Measurements from ENCODE around the gene SLC7A8. TPM values are rescaled to one million over a fixed set of nuclear protein-coding genes. Genes with fewer than 3 reads are reported as not detected.

Gene SLC7A8
- total RNA-seq, 2 experiments from 2014 or later, result 0.76 to 0.93 TPM

GRCh38 chr14:23089498-23090253 lies 93.8 kb downstream of the SLC7A8 start:
- H3K4me1 Mint-ChIP-seq, result peaks cover 39% of the 10 kb centered on the region
- POLR2A ChIA-PET, result interaction anchor here (0.7 kb wide), 1 partner anchor 18 kb away, joined by 3 read pairs; no protein-coding TSS in a partner anchor
- CTCF ChIA-PET, result interaction anchor here (0.9 to 4.4 kb wide), 5 partner anchors 13 to 32 kb away, joined by 3 to 28 read pairs (median 3); no protein-coding TSS in a partner anchor
- H3K36me3 Mint-ChIP-seq (ENCODE audit: low read depth), result peaks cover 64% of the 10 kb centered on the region
- no peaks in the 10 kb centered on the region for H3K27me3 Mint-ChIP-seq
- H3K27ac Mint-ChIP-seq, result no peak overlapping the region
- no peak for DNase-seq
- H3K4me3 Mint-ChIP-seq, result no peak overlapping the region
- H3K9me3 Mint-ChIP-seq, result no peaks in the 10 kb centered on the region

DNA sequence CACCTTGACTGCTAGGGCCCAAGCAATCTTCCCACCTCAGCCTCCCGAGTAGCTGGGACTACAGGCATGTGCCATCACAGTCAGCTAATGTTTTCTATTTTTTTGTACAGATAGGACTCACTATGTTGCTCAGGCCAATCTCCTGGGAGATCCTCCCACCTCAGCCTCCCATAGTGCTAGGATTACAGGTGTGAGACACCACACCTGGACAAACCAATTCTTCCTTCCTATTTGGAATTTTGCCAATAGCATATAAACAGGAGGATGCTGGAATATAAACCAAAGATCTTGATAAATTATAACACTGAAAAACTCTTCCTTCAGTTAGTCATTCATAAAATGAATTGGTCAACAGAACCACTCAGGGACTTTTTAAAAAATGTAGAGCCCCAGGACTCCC lies 96.9 kb downstream of the SLC7A8 start:
- POLR2A ChIA-PET, result interaction anchor here (1.0 to 1.6 kb wide), 2 partner anchors 9 to 10 kb away, joined by 3 to 7 read pairs; partner anchors contain the start of genes ACIN1 and C14orf119
- Mint-ChIP-seq H3K4me1 (peaks cover 21% of the 10 kb centered on the region), H3K36me3 (ENCODE audit: low read depth) (peaks cover 60% of the 10 kb centered on the region), H3K9me3 (no peaks in the 10 kb centered on the region), H3K27ac (no peak overlapping the region), H3K4me3 (no peak overlapping the region), H3K27me3 (no peaks in the 10 kb centered on the region)
- CTCF ChIA-PET, result interaction anchor here (1.2 to 2.4 kb wide), 4 partner anchors 8 to 34 kb away, joined by 4 to 10 read pairs (median 8); partner anchors contain the start of genes ACIN1 and C14orf119
- no peak for DNase-seq

- CTCF ChIA-PET, result interaction anchor here (1.2 to 2.4 kb wide), 4 partner anchors 8 to 35 kb away, joined by 4 to 10 read pairs (median 8); partner anchors contain the start of genes ACIN1 and C14orf119
- Mint-ChIP-seq H3K4me1 (peaks cover 19% of the 10 kb centered on the region), H3K27me3 (no peaks in the 10 kb centered on the region), H3K9me3 (no peaks in the 10 kb centered on the region), H3K36me3 (ENCODE audit: low read depth) (peaks cover 69% of the 10 kb centered on the region), H3K27ac (no peak overlapping the region), H3K4me3 (no peak overlapping the region)
- POLR2A ChIA-PET, result interaction anchor here (1.0 to 2.0 kb wide), 4 partner anchors 8 to 35 kb away, joined by 3 to 7 read pairs (median 5); partner anchors contain the start of genes ACIN1 and C14orf119
- no peak for DNase-seq
Observed at GRCh38 chr14:23085458-23085857, 98.0 kb downstream of the SLC7A8 start.

DNA sequence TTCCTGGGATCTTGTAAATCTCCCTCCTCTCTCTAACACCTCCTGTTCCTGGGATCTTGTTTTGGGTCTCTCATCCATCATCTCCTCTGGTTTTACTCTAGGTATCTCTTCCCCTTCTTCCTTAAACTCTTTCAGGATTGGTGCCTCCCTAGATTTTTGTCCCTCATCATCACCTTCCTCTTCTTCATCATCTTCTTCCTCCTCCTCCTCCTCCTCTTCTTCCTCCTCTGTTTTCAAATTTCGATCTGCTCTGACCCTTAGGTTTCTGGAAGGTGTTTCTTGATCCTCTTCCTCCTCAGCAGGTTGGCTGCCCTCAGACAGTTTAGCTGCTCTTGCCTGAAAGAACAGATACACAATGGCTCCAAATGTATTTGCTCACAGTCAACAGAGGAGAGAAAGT lies 103.0 kb downstream of the SLC7A8 start:
- POLR2A ChIA-PET, result interaction anchor here (2.1 kb wide), 2 partner anchors 9 to 15 kb away, joined by 8 to 9 read pairs; partner anchors contain the start of genes ACIN1 and C14orf119
- Mint-ChIP-seq H3K4me1 (peaks cover 3% of the 10 kb centered on the region), H3K36me3 (ENCODE audit: low read depth) (peaks cover 68% of the 10 kb centered on the region), H3K4me3 (no peak overlapping the region), H3K27ac (no peak overlapping the region), H3K9me3 (no peaks in the 10 kb centered on the region), H3K27me3 (no peaks in the 10 kb centered on the region)
- CTCF ChIA-PET, result interaction anchor here (1.0 to 2.5 kb wide), 3 partner anchors 12 to 94 kb away, joined by 5 to 16 read pairs (median 5); partner anchors contain the start of genes ACIN1 and C14orf119
- no peak for DNase-seq

DNA sequence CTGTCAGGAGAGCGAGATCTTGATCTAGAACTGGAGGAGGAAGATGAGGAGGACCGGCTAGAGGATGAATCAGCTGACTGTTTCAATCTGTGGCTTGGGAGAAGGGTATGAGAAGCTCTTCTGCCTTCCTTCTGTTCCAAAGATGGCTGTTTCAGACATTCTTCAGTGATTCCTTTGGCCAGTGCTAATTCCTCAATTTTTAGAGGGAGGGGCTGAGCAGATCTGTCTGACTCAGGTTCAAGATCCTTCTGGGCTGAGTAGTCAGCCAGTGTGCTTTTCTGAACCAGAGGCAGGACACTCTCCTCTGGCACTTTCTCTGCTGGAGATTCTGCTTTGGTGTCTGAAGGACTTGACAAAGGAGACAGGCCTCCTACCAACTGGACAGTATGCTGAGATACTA lies 103.7 kb downstream of the SLC7A8 start:
- H3K4me3 Mint-ChIP-seq, result no peak overlapping the region
- no peaks in the 10 kb centered on the region for H3K9me3 Mint-ChIP-seq
- POLR2A ChIA-PET, result interaction anchor here (2.1 kb wide), 1 partner anchor 15 kb away, joined by 9 read pairs; the partner anchor contains the start of genes ACIN1 and C14orf119
- H3K27me3 Mint-ChIP-seq, result no peaks in the 10 kb centered on the region
- H3K4me1 Mint-ChIP-seq, result peaks cover 1% of the 10 kb centered on the region
- H3K27ac Mint-ChIP-seq, result no peak overlapping the region
- H3K36me3 Mint-ChIP-seq (ENCODE audit: low read depth), result peaks cover 68% of the 10 kb centered on the region
- CTCF ChIA-PET, result interaction anchor here (3.4 kb wide), 1 partner anchor 11 kb away, joined by 40 read pairs; no protein-coding TSS in a partner anchor
- DNase-seq, result no peak

DNA sequence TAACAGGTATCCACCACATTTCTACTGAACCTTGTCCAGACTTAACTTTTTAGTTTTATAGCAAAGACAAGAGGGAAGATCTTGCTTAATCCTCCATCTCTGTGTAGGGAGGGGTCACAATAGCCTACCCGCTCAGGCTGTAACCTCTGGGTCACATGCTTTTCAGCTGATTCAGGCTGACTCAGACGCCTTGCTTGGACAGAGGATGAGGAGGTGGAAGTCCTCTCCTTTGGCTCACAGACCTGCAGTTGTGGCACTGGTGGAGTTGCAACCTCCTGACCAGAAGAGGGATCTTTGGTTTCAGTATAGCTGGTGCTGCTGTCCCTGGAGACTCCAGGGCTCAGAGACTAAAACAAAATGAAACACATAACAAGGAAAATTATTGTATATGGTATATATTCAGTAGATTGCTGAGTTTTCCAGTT lies 104.8 kb downstream of the SLC7A8 start:
- ChIA-PET POLR2A (interaction anchor here (2.5 kb wide), 1 partner anchor 10 kb away, joined by 6 read pairs; no protein-coding TSS in a partner anchor), CTCF (interaction anchor here (1.7 to 3.4 kb wide), 4 partner anchors 10 to 42 kb away, joined by 4 to 40 read pairs (median 24); partner anchors contain the start of genes ACIN1 and C14orf119)
- no peak overlapping the region for H3K27ac Mint-ChIP-seq
- H3K36me3 Mint-ChIP-seq (ENCODE audit: low read depth), result peaks cover 71% of the 10 kb centered on the region
- no peaks in the 10 kb centered on the region for H3K9me3 Mint-ChIP-seq
- DNase-seq, result no peak
- H3K4me1 Mint-ChIP-seq, result no peaks in the 10 kb centered on the region
- H3K4me3 Mint-ChIP-seq, result no peak overlapping the region
- H3K27me3 Mint-ChIP-seq, result no peaks in the 10 kb centered on the region

- H3K4me1 Mint-ChIP-seq, result no peaks in the 10 kb centered on the region
- H3K27ac Mint-ChIP-seq, result no peak overlapping the region
- POLR2A ChIA-PET, result interaction anchor here (1.1 to 2.5 kb wide), 3 partner anchors 8 to 14 kb away, joined by 4 to 7 read pairs (median 6); no protein-coding TSS in a partner anchor
- H3K27me3 Mint-ChIP-seq, result no peaks in the 10 kb centered on the region
- DNase-seq, result no peak
- no peak overlapping the region for H3K4me3 Mint-ChIP-seq
- no peaks in the 10 kb centered on the region for H3K9me3 Mint-ChIP-seq
- H3K36me3 Mint-ChIP-seq (ENCODE audit: low read depth), result peaks cover 72% of the 10 kb centered on the region
- CTCF ChIA-PET, result interaction anchor here (0.7 to 3.4 kb wide), 15 partner anchors 8 to 143 kb away, joined by 3 to 40 read pairs (median 7); partner anchors contain the start of genes ACIN1, AJUBA, C14orf119 and CDH24
Observed at GRCh38 chr14:23077962-23078361, 105.5 kb downstream of the SLC7A8 start.

GRCh38 chr14:23076785-23077408 lies 106.6 kb downstream of the SLC7A8 start:
- peaks cover 8% of the 10 kb centered on the region for H3K4me1 Mint-ChIP-seq
- no peaks in the 10 kb centered on the region for H3K27me3 Mint-ChIP-seq
- ChIA-PET POLR2A (interaction anchor here (1.1 to 2.5 kb wide), 7 partner anchors 8 to 70 kb away, joined by 3 to 7 read pairs (median 4); partner anchors contain the start of genes ACIN1 and C14orf119), CTCF (interaction anchor here (0.6 to 3.4 kb wide), 23 partner anchors 8 to 224 kb away, joined by 3 to 40 read pairs (median 4); partner anchors contain the start of genes ACIN1, AJUBA, C14orf119 and CDH24)
- no peak overlapping the region for H3K4me3 Mint-ChIP-seq
- H3K36me3 Mint-ChIP-seq (ENCODE audit: low read depth), result peaks cover 79% of the 10 kb centered on the region
- no peak for DNase-seq
- H3K9me3 Mint-ChIP-seq, result no peaks in the 10 kb centered on the region
- no peak overlapping the region for H3K27ac Mint-ChIP-seq

Other genes starting within 250 kb of the SLC7A8 start
- 10 to 100 TPM; 60.2 to 66.5 TPM for gene HAUS4, start 226.6 kb downstream of the SLC7A8 start, total RNA-seq
- 1 to 10 TPM; 1.2 to 1.3 TPM for gene AJUBA, start 201.1 kb downstream of the SLC7A8 start, total RNA-seq
- 10 to 100 TPM in 1 of 2 experiments, 1 to 10 TPM in 1; 9.4 to 10.4 TPM for gene C14orf93, start 173.5 kb downstream of the SLC7A8 start, total RNA-seq
- gene PSMB5, start 148.8 kb downstream of the SLC7A8 start, total RNA-seq, result 10 to 100 TPM; 55.0 to 57.5 TPM
- gene PSMB11, start 141.4 kb downstream of the SLC7A8 start, total RNA-seq, result not detected
- gene CDH24, start 126.1 kb downstream of the SLC7A8 start, total RNA-seq, result 1 to 10 TPM; 1.6 to 2.0 TPM
- gene ACIN1, start 88.5 kb downstream of the SLC7A8 start, total RNA-seq, result 100 to 1,000 TPM; 166 to 167 TPM
- 10 to 100 TPM; 49.2 to 55.5 TPM for gene C14orf119, start 88.2 kb downstream of the SLC7A8 start, total RNA-seq
- not detected for gene CIROP, start 78.7 kb downstream of the SLC7A8 start, total RNA-seq
- under 1 TPM; 0.25 to 0.83 TPM for gene CEBPE, start 64.4 kb downstream of the SLC7A8 start, total RNA-seq
- gene RNF212B, start 54.3 kb upstream of the SLC7A8 start, total RNA-seq, result not detected
- 10 to 100 TPM; 11.7 to 11.9 TPM for gene HOMEZ, start 102.5 kb upstream of the SLC7A8 start, total RNA-seq
- 10 to 100 TPM; 29.7 to 34.4 TPM for gene PPP1R3E, start 119.2 kb upstream of the SLC7A8 start, total RNA-seq
- gene BCL2L2, start 123.2 kb upstream of the SLC7A8 start, total RNA-seq, result 1 to 10 TPM; 2.1 to 4.1 TPM
- 100 to 1,000 TPM; 194 to 198 TPM for gene PABPN1, start 137.8 kb upstream of the SLC7A8 start, total RNA-seq
- gene SLC22A17, start 169.2 kb upstream of the SLC7A8 start, total RNA-seq, result 1 to 10 TPM; 2.0 TPM
- gene EFS, start 181.5 kb upstream of the SLC7A8 start, total RNA-seq, result not detected
- not detected for gene IL25, start 189.1 kb upstream of the SLC7A8 start, total RNA-seq
- not detected for gene CMTM5, start 193.4 kb upstream of the SLC7A8 start, total RNA-seq
- gene MYH6, start 224.6 kb upstream of the SLC7A8 start, total RNA-seq, result under 1 TPM; 0.08 to 0.10 TPM